Erythroblast (primary cell): ENCODE results near the gene SGK2.

Experiments
- DNase-seq, 2 experiments: peaks; one replicate each; lab custom pipeline; 2025; lab: John Stamatoyannopoulos, UW
- GATA1 ChIP-seq: IDR thresholded peaks from 2 replicates; pipeline ENCODE4 v1.6.1; 2011; ENCODE audit warnings: low read depth, mild to moderate bottlenecking, control low read depth, low read length, moderate library complexity
- POLR2A ChIP-seq: IDR thresholded peaks from 2 replicates; pipeline ENCODE4 v1.6.1; 2011; ENCODE audit warnings: mild to moderate bottlenecking, low read length

SGK2 gene

GRCh38 chr20:43560974-43561373 is 2.1 kb downstream of the SGK2 start:
- no peak for TF ChIP-seq POLR2A
- no peak for DNase-seq

- peak; percentile 45 to 46 for DNase-seq
- TF ChIP-seq POLR2A (no peak), GATA1 (no peak)
These were observed 4.6 kb downstream of the SGK2 start for GRCh38 chr20:43563429-43563828.

- no peak for DNase-seq
- TF ChIP-seq POLR2A (no peak), GATA1 (no peak)
These were observed 5.2 kb downstream of the SGK2 start for GRCh38 chr20:43563991-43564390.

GRCh38 chr20:43564455-43564854 is 5.6 kb downstream of the SGK2 start:
- TF ChIP-seq POLR2A (no peak), GATA1 (no peak)
- DNase-seq: no peak

GRCh38 chr20:43564993-43565757 is 6.3 kb downstream of the SGK2 start:
- no peak for DNase-seq
- no peak for TF ChIP-seq POLR2A
- TF ChIP-seq GATA1: no peak

GRCh38 chr20:43565758-43566104 is 6.9 kb downstream of the SGK2 start:
- DNase-seq: no peak
- TF ChIP-seq POLR2A (no peak), GATA1 (no peak)

GRCh38 chr20:43567477-43567876 is 8.7 kb downstream of the SGK2 start:
- DNase-seq: no peak

GRCh38 chr20:43568706-43569105 is 9.9 kb downstream of the SGK2 start:
- no peak for DNase-seq
- TF ChIP-seq GATA1: no peak
- no peak for TF ChIP-seq POLR2A

More at GRCh38 chr20:43567477-43567876, 8.7 kb downstream of the SGK2 start:
- TF ChIP-seq GATA1: no peak
- TF ChIP-seq POLR2A: no peak

GRCh38 chr20:43569282-43569681 is 10.5 kb downstream of the SGK2 start:
- TF ChIP-seq GATA1 (no peak), POLR2A (no peak)
- no peak for DNase-seq

GRCh38 chr20:43570496-43570895 is 11.7 kb downstream of the SGK2 start:
- no peak for DNase-seq

GRCh38 chr20:43571310-43571709 is 12.5 kb downstream of the SGK2 start:
- TF ChIP-seq GATA1 (no peak), POLR2A (no peak)
- DNase-seq: no peak

More at GRCh38 chr20:43570496-43570895, 11.7 kb downstream of the SGK2 start:
- TF ChIP-seq POLR2A: no peak
- TF ChIP-seq GATA1: no peak

GRCh38 chr20:43571771-43572170 is 12.9 kb downstream of the SGK2 start:
- TF ChIP-seq POLR2A (no peak), GATA1 (no peak)
- no peak for DNase-seq

GRCh38 chr20:43572891-43573290 is 14.1 kb downstream of the SGK2 start:
- no peak for TF ChIP-seq POLR2A
- TF ChIP-seq GATA1: no peak
- no peak for DNase-seq

GRCh38 chr20:43576108-43576507 is 17.3 kb downstream of the SGK2 start:
- DNase-seq: no peak
- no peak for TF ChIP-seq POLR2A
- no peak for TF ChIP-seq GATA1
